Progenitor cell of endocrine pancreas (in vitro differentiated cells): ENCODE measurements around the gene ZFYVE21. TPM values are rescaled to one million over a fixed set of nuclear protein-coding genes. Genes with fewer than 3 reads are reported as not detected.

Experiments
- DNase-seq: peaks from one replicate; pipeline ENCODE4 v3.0.0; 2021; ENCODE audit warnings: low spot score; ENCODE audit not compliant: unreplicated experiment
- H3K27ac Mint-ChIP-seq: 2 replicates; pipeline ENCODE4 v1.8.0; 2021; ENCODE audit warnings: mild to moderate bottlenecking, moderate library complexity, mixed read lengths
- H3K27me3 Mint-ChIP-seq: 2 replicates; pipeline ENCODE4 v1.8.0; 2021; ENCODE audit warnings: mixed read lengths
- H3K36me3 Mint-ChIP-seq: 2 replicates; pipeline ENCODE4 v1.8.0; 2022; ENCODE audit warnings: mixed read lengths; ENCODE audit not compliant: insufficient read depth
- H3K4me1 Mint-ChIP-seq: 2 replicates; pipeline ENCODE4 v1.8.0; 2021; ENCODE audit warnings: low read depth, mixed read lengths
- H3K4me3 Mint-ChIP-seq: 2 replicates; pipeline ENCODE4 v1.8.0; 2021; ENCODE audit warnings: low read depth, mild to moderate bottlenecking, moderate library complexity, mixed read lengths
- H3K9me3 Mint-ChIP-seq: 2 replicates; pipeline ENCODE4 v1.8.0; 2021; ENCODE audit warnings: low read depth, mixed read lengths
- CTCF ChIP-seq: fragments of 200-600 bp; sonication (generic); IDR thresholded peaks from one replicate; pipeline ENCODE4 v1.5.0; 2021; ENCODE audit warnings: antibody characterized with exemption, mild to moderate bottlenecking; ENCODE audit not compliant: unreplicated experiment
- total RNA-seq: library from RNA; stranded (reverse); gene quantifications from 2 replicates; pipeline ENCODE4 v1.2.1, GENCODE V29; 2021

Gene ZFYVE21
- total RNA-seq, 1 donor from 2014 or later, result 47.2 TPM

- Mint-ChIP-seq H3K9me3 (no peaks in the 10 kb centered on the region), H3K27me3 (no peaks in the 10 kb centered on the region), H3K4me3 (no peak overlapping the region), H3K36me3 (peaks cover 7% of the 10 kb centered on the region), H3K4me1 (peaks cover 13% of the 10 kb centered on the region), H3K27ac (no peak overlapping the region)
- DNase-seq, result no peak
- TF ChIP-seq CTCF, result no peak
Measured at GRCh38 chr14:103724116-103724515, 8.5 kb downstream of the ZFYVE21 start.

GRCh38 chr14:103725001-103725682, 9.5 kb downstream of the ZFYVE21 start:
- H3K4me1 Mint-ChIP-seq, result peaks cover 18% of the 10 kb centered on the region
- H3K27me3 Mint-ChIP-seq, result no peaks in the 10 kb centered on the region
- no peak for TF ChIP-seq CTCF
- H3K27ac Mint-ChIP-seq, result no peak overlapping the region
- peaks cover 12% of the 10 kb centered on the region for H3K36me3 Mint-ChIP-seq
- H3K4me3 Mint-ChIP-seq, result no peak overlapping the region
- DNase-seq, result no peak
- H3K9me3 Mint-ChIP-seq, result no peaks in the 10 kb centered on the region

DNA sequence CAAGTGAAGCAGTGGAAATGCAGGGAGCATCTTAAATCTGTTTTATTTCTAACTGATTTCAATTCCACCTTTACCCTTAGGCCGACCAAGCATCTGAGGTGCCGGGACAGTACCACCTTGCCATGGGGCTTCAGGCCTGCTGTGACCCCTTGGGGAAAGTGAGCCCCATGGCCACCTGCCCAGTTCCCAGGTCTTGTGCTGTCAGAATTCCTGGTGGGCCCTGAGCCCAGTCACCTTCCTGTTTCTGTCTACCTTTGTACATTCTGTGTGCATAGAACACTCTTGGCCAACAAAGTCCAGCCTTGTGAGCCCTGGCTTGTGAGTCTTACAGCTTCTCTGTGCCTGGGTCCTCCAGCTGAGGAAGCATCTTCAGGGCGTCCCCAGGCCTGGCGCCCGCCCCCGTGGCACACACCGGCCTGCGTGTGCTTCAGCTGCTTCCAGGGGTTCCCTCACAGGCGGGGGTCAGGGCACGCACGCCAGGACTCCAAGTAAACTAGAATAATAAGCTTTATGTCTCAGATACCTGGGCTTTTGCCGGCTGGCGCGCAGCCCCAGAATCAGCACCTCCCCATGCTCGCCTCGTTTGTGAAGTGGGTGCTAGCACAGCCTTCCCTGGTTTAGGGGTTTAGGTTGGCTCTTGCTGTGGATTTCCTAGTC, 10.3 kb downstream of the ZFYVE21 start:
- Mint-ChIP-seq H3K27ac (no peak overlapping the region), H3K9me3 (no peaks in the 10 kb centered on the region), H3K27me3 (no peaks in the 10 kb centered on the region), H3K4me3 (no peak overlapping the region), H3K4me1 (peaks cover 18% of the 10 kb centered on the region), H3K36me3 (peaks cover 12% of the 10 kb centered on the region)
- DNase-seq, result no peak
- no peak for TF ChIP-seq CTCF

DNA sequence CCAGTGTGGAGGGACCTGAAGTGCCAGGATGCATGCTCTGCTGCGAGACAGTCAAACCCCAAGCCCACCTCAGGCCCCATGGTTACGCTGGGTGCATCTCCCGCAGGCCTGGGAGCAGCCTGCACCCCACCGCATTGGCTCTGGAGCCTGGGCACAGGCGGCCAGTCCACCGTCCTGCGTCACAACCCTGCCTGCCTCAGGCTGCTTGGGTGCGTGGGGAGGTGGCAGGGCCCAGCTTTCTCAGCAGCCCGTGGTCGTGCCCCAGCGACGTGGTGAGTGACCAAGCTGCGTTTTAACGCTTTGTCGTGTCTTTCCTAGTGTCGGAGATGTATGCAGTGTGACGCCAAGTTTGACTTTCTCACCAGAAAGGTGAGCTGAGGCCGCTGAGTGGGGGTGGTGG, 10.9 kb downstream of the ZFYVE21 start:
- Mint-ChIP-seq H3K27ac (no peak overlapping the region), H3K36me3 (peaks cover 12% of the 10 kb centered on the region)
- no peak for TF ChIP-seq CTCF

GRCh38 chr14:103727313-103727980, 11.8 kb downstream of the ZFYVE21 start:
- Mint-ChIP-seq H3K4me3 (no peak overlapping the region), H3K27ac (no peak overlapping the region), H3K4me1 (peaks cover 18% of the 10 kb centered on the region), H3K27me3 (no peaks in the 10 kb centered on the region), H3K36me3 (peaks cover 12% of the 10 kb centered on the region), H3K9me3 (no peaks in the 10 kb centered on the region)
- TF ChIP-seq CTCF, result no peak
- DNase-seq, result no peak

More for the DNA sequence above, 10.9 kb downstream of the ZFYVE21 start:
- H3K27me3 Mint-ChIP-seq, result no peaks in the 10 kb centered on the region
- peaks cover 18% of the 10 kb centered on the region for H3K4me1 Mint-ChIP-seq
- DNase-seq, result no peak
- no peak overlapping the region for H3K4me3 Mint-ChIP-seq
- H3K9me3 Mint-ChIP-seq, result no peaks in the 10 kb centered on the region
